DOHH2 (cell line): ENCODE measurements around the gene SPATA20.

ENCODE experiments used
- H3F3A ChIP-seq: fragments of 200-600 bp; sonication (generic), shearing (Covaris generic); 2 replicates; pipeline ENCODE4 v1.6.0; 2016; ENCODE audit warnings: antibody characterized with exemption, mild to moderate bottlenecking; ENCODE audit not compliant: control insufficient read depth, insufficient read depth
- H3K27ac ChIP-seq: fragments of 200-600 bp; sonication (generic); 2 replicates; pipeline ENCODE4 v1.5.1; 2014; ENCODE audit warnings: low read depth, mild to moderate bottlenecking, low read length, moderate library complexity
- H3K27me3 ChIP-seq: fragments of 200-600 bp; sonication (generic); 2 replicates; pipeline ENCODE4 v1.6.1; 2014; ENCODE audit warnings: mild to moderate bottlenecking, low read length, mixed read lengths; ENCODE audit not compliant: control insufficient read depth
- H3K36me3 ChIP-seq: fragments of 200-600 bp; sonication (generic); 2 replicates; pipeline ENCODE4 v1.6.1; 2014; ENCODE audit warnings: mild to moderate bottlenecking, low read length, moderate library complexity, mixed read lengths; ENCODE audit not compliant: control insufficient read depth
- H3K4me1 ChIP-seq: fragments of 200-600 bp; sonication (generic); 2 replicates; pipeline ENCODE4 v1.6.1; 2014; ENCODE audit warnings: mild to moderate bottlenecking, low read length, mixed read lengths; ENCODE audit not compliant: control insufficient read depth
- H3K4me2 ChIP-seq: fragments of 200-600 bp; sonication (generic); 2 replicates; pipeline ENCODE4 v1.6.0; 2014; ENCODE audit warnings: mild to moderate bottlenecking, low read length, moderate library complexity
- H3K4me3 ChIP-seq: fragments of 200-600 bp; sonication (generic); 2 replicates; pipeline ENCODE4 v1.5.1; 2014; ENCODE audit warnings: mild to moderate bottlenecking, low read length, mixed read lengths
- H3K79me2 ChIP-seq: fragments of 200-600 bp; sonication (generic); 2 replicates; pipeline ENCODE4 v1.6.1; 2014; ENCODE audit warnings: mild to moderate bottlenecking, low read length, mixed read lengths; ENCODE audit not compliant: control insufficient read depth
- H3K9me2 ChIP-seq: fragments of 200-600 bp; sonication (generic); replicated peaks from 2 replicates; pipeline ENCODE4 v1.6.1; 2014; ENCODE audit warnings: mild to moderate bottlenecking, low read length, mixed read lengths; ENCODE audit not compliant: control insufficient read depth
- H3K9me3 ChIP-seq: fragments of 200-600 bp; sonication (generic); 2 replicates; pipeline ENCODE4 v1.6.1; 2014; ENCODE audit warnings: antibody characterized with exemption, low read length, mixed read lengths; ENCODE audit not compliant: control insufficient read depth, insufficient read depth
- H4K20me1 ChIP-seq: fragments of 200-600 bp; sonication (generic); 2 replicates; pipeline ENCODE4 v1.6.0; 2014; ENCODE audit warnings: low read depth, mild to moderate bottlenecking, antibody characterized with exemption, low read length, moderate library complexity; ENCODE audit not compliant: control insufficient read depth, insufficient read depth
- CTCF ChIP-seq: fragments of 200-600 bp; sonication (generic); IDR thresholded peaks from one replicate; pipeline ENCODE4 v1.5.1; 2014; ENCODE audit warnings: antibody characterized with exemption, mild to moderate bottlenecking, low read depth, low read length; ENCODE audit not compliant: poor library complexity, severe bottlenecking
- EZH2phosphoT487 ChIP-seq: fragments of 200-600 bp; sonication (generic); IDR thresholded peaks from 2 replicates; pipeline ENCODE4 v1.6.1; 2017; ENCODE audit warnings: borderline replicate concordance, mild to moderate bottlenecking, antibody characterized with exemption, low read length, moderate library complexity, mixed read lengths

SPATA20 gene

DNA sequence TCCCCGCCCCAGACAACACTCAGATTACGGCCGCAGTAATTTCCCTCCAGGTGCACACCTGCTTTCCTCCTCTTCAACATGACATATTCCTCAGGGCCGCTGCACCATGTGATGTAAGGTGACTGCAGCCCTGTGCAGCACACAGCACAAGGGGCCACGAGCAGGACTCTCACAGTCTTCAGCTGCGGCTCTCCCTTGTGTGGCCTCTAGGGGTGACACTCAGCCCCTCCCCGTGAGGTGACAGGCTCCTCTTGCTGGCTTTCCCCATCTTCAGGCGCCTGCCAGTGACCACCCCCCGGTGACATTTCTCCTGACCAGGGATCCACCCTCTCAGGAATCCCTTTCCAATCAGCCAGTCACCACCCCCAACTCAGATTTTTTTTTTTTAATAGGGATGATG, 56.4 kb downstream of the SPATA20 start:
- Histone ChIP-seq H3K27ac (no peak overlapping the region), H3K36me3 (no peaks in the 10 kb centered on the region), H3K27me3 (peaks cover 9% of the 10 kb centered on the region), H3K9me3 (no peaks in the 10 kb centered on the region), H4K20me1 (no peaks in the 10 kb centered on the region), H3K4me2 (no peak overlapping the region), H3K9me2 (no peaks in the 10 kb centered on the region), H3K4me3 (no peak overlapping the region), H3K79me2 (no peaks in the 10 kb centered on the region), H3F3A (no peaks in the 10 kb centered on the region), H3K4me1 (peaks cover 6% of the 10 kb centered on the region)
- TF ChIP-seq CTCF (peak; percentile 50), EZH2phosphoT487 (no peak)

GRCh38 chr17:50604513-50604912, 57.5 kb downstream of the SPATA20 start:
- no peaks in the 10 kb centered on the region for H4K20me1 ChIP-seq
- H3K9me2 ChIP-seq: no peaks in the 10 kb centered on the region
- peaks cover 9% of the 10 kb centered on the region for H3K27me3 ChIP-seq
- H3K79me2 ChIP-seq: no peaks in the 10 kb centered on the region
- H3K4me2 ChIP-seq: no peak overlapping the region
- no peaks in the 10 kb centered on the region for H3K36me3 ChIP-seq
- H3K27ac ChIP-seq: no peak overlapping the region
- no peak overlapping the region for H3K4me3 ChIP-seq
- TF ChIP-seq EZH2phosphoT487: no peak
- TF ChIP-seq CTCF: no peak
- H3K4me1 ChIP-seq: no peaks in the 10 kb centered on the region
- H3K9me3 ChIP-seq: no peaks in the 10 kb centered on the region
- no peaks in the 10 kb centered on the region for H3F3A ChIP-seq

GRCh38 chr17:50605429-50605828, 58.5 kb downstream of the SPATA20 start:
- Histone ChIP-seq H3K4me3 (no peak overlapping the region), H3K9me2 (no peaks in the 10 kb centered on the region), H4K20me1 (no peaks in the 10 kb centered on the region), H3K9me3 (no peaks in the 10 kb centered on the region), H3K4me1 (no peaks in the 10 kb centered on the region), H3F3A (no peaks in the 10 kb centered on the region), H3K36me3 (no peaks in the 10 kb centered on the region), H3K4me2 (no peak overlapping the region), H3K27ac (no peak overlapping the region), H3K79me2 (no peaks in the 10 kb centered on the region), H3K27me3 (peaks cover 9% of the 10 kb centered on the region)
- no peak for TF ChIP-seq EZH2phosphoT487
- TF ChIP-seq CTCF: no peak
